PC-9 (cell line): ENCODE results near the gene LTK. TPM values are rescaled to one million over a fixed set of nuclear protein-coding genes. Genes with fewer than 3 reads are reported as not detected.

Experiments
- BruUV-seq: library from RNA; stranded (reverse); fragments of 400-500 nt; replicated peaks from 2 replicates; lab custom pipeline; 2021; lab: Mats Ljungman, UMichigan
- CTCF ChIA-PET: fragments of 300-600 bp; sonication (Branson Sonifier 250); formaldehyde crosslinking; loops from one replicate; lab custom pipeline; 2022; ENCODE audit warnings: antibody characterized with exemption; lab: Charles Lee
- POLR2A ChIA-PET: fragments of 300-600 bp; sonication (Branson Sonifier 250); formaldehyde crosslinking; loops from one replicate; lab custom pipeline; 2022; ENCODE audit warnings: antibody characterized with exemption; ENCODE audit not compliant: unreplicated experiment; lab: Charles Lee
- DNase-seq, 2 experiments: peaks; one replicate each; pipeline versions ENCODE4 v3.0.0 to v3.0.0-alpha.2; 2015 to 2022; ENCODE audit warnings: mixed read lengths in 1 of 2
- H2AFZ ChIP-seq: fragments of 200-600 bp; sonication (generic); 2 replicates; pipeline ENCODE4 v1.8.1; 2017; ENCODE audit warnings: antibody characterized with exemption
- H3F3A ChIP-seq: fragments of 200-600 bp; sonication (generic); 2 replicates; pipeline ENCODE4 v1.8.1; 2017; ENCODE audit warnings: antibody characterized with exemption, mild to moderate bottlenecking, low read depth; ENCODE audit not compliant: insufficient read depth
- H3K27ac ChIP-seq: fragments of 200-600 bp; sonication (generic); 2 replicates; pipeline ENCODE4 v1.6.1; 2016; ENCODE audit warnings: mixed run types
- H3K27me3 ChIP-seq: fragments of 200-600 bp; sonication (generic); 2 replicates; pipeline ENCODE4 v1.6.1; 2016; ENCODE audit warnings: low read depth, mixed run types; ENCODE audit not compliant: insufficient read depth
- H3K36me3 ChIP-seq: fragments of 200-600 bp; sonication (generic); 2 replicates; pipeline ENCODE4 v1.6.1; 2016; ENCODE audit warnings: low read depth, mixed run types
- H3K4me1 ChIP-seq: fragments of 200-600 bp; sonication (generic); replicated peaks from 2 replicates; pipeline ENCODE4 v1.6.1; 2016; ENCODE audit warnings: mixed run types; ENCODE audit not compliant: insufficient read depth
- H3K4me2 ChIP-seq: fragments of 200-600 bp; sonication (generic); 2 replicates; pipeline ENCODE4 v1.6.1; 2017; ENCODE audit warnings: mixed run types
- H3K4me3 ChIP-seq: fragments of 200-600 bp; sonication (generic); 2 replicates; pipeline ENCODE4 v1.6.1; 2016; ENCODE audit warnings: mixed run types
- H3K79me2 ChIP-seq: fragments of 200-600 bp; sonication (generic); 2 replicates; pipeline ENCODE4 v1.6.1; 2017; ENCODE audit warnings: low read depth, mixed run types
- H3K9me2 ChIP-seq: fragments of 200-600 bp; sonication (generic); 2 replicates; pipeline ENCODE4 v1.8.1; 2017; ENCODE audit warnings: mild to moderate bottlenecking; ENCODE audit not compliant: insufficient read depth
- H3K9me3 ChIP-seq: fragments of 200-600 bp; sonication (generic); 2 replicates; pipeline ENCODE4 v1.8.1; 2016; ENCODE audit warnings: low read depth; ENCODE audit not compliant: insufficient read depth
- H4K20me1 ChIP-seq: fragments of 200-600 bp; sonication (generic); 2 replicates; pipeline ENCODE4 v1.8.1; 2017; ENCODE audit not compliant: insufficient read depth
- CTCF ChIP-seq: fragments of 200-600 bp; sonication (generic); conservative IDR thresholded peaks from 2 replicates; pipeline ENCODE4 v1.6.1; 2017; ENCODE audit warnings: mixed run types, antibody characterized with exemption, mild to moderate bottlenecking, moderate library complexity
- EZH2 ChIP-seq: fragments of 200-600 bp; sonication (generic); IDR thresholded peaks from 2 replicates; pipeline ENCODE4 v1.8.0; 2017; ENCODE audit warnings: antibody characterized with exemption, low read depth
- intact Hi-C: fragments of 100-400 bp; cut with micrococcal nuclease; formaldehyde crosslinking; loops from one replicate; pipeline ENCODE4 v1.10.0; 2022; ENCODE audit not compliant: unreplicated experiment
- total RNA-seq: library from RNA; stranded (reverse); gene quantifications from 2 replicates; pipeline ENCODE4 v1.2.3, GENCODE V29; 2021

The LTK gene
- total RNA-seq, 1 experiment from 2014 or later: 0.11 TPM

GRCh38 chr15:41559239-41559782 is 45.7 kb upstream of the LTK start:
- BruUV-seq: no TSS peak
- no peak for DNase-seq
- H3F3A ChIP-seq: peaks cover 12% of the 10 kb centered on the region
- intact Hi-C loops: loop anchor here (10.0 kb wide), 1 partner anchor 255 kb away; no protein-coding TSS in a partner anchor
- peak overlapping the region; percentile 81 for H2AFZ ChIP-seq
- TF ChIP-seq EZH2 (no peak), CTCF (no peak)
- H3K36me3 ChIP-seq: no peaks in the 10 kb centered on the region
- no peaks in the 10 kb centered on the region for H3K9me3 ChIP-seq
- H3K79me2 ChIP-seq: no peaks in the 10 kb centered on the region
- H4K20me1 ChIP-seq: no peaks in the 10 kb centered on the region
- ChIA-PET POLR2A (no interaction called here), CTCF (no interaction called here)
- H3K4me1 ChIP-seq: peaks cover 17% of the 10 kb centered on the region; the same call in 1 of the 2 replicates
- H3K9me2 ChIP-seq: no peaks in the 10 kb centered on the region
- H3K4me3 ChIP-seq: peak overlapping the region; percentile 62; the same call in 1 of the 2 replicates
- no peak overlapping the region for H3K27ac ChIP-seq
- H3K27me3 ChIP-seq: no peaks in the 10 kb centered on the region
- peak overlapping the region; percentile 93 for H3K4me2 ChIP-seq

GRCh38 chr15:41558400-41559238 is 45.0 kb upstream of the LTK start, which contains the start of gene TYRO3:
TYRO3 (plus strand) TSS chr15:41559212; CDS start chr15:41559258, 46 bp downstream.
- Histone ChIP-seq H3K4me3 (peak within 1 kb of the TSS; percentile 62; the same call in 1 of the 2 replicates), H3K9me2 (no peaks in the 10 kb centered on the region), H3K36me3 (no peaks in the 10 kb centered on the region), H3K4me1 (peaks cover 17% of the 10 kb centered on the region; the same call in 1 of the 2 replicates), H3K9me3 (no peaks in the 10 kb centered on the region), H3K4me2 (peak within 1 kb of the TSS; percentile 93), H3F3A (peaks cover 12% of the 10 kb centered on the region), H3K27me3 (no peaks in the 10 kb centered on the region), H4K20me1 (no peaks in the 10 kb centered on the region), H2AFZ (peak within 1 kb of the TSS; percentile 81), H3K27ac (no peak within 1 kb of the TSS), H3K79me2 (no peaks in the 10 kb centered on the region)
- ChIA-PET POLR2A (no interaction called here), CTCF (interaction anchor here (0.6 to 1.3 kb wide), 2 partner anchors 58 to 215 kb away, joined by 3 to 5 read pairs; partner anchors contain the start of gene MAPKBP1)
- peak in 1 of 2 experiments; percentile 62 for DNase-seq
- intact Hi-C loops: loop anchor here (10.0 kb wide), 1 partner anchor 256 kb away; no protein-coding TSS in a partner anchor
- BruUV-seq: no TSS peak
- no peak for TF ChIP-seq CTCF
- no peak for TF ChIP-seq EZH2
